ENCODE data around the gene ZNF740.

The ZNF740 gene

GRCh38 chr12:53227836-53228235 lies 47.3 kb downstream of the ZNF740 start:
- no peak for DNase-seq

GRCh38 chr12:53229454-53229853 lies 48.9 kb downstream of the ZNF740 start:
- no peak for DNase-seq

DNA sequence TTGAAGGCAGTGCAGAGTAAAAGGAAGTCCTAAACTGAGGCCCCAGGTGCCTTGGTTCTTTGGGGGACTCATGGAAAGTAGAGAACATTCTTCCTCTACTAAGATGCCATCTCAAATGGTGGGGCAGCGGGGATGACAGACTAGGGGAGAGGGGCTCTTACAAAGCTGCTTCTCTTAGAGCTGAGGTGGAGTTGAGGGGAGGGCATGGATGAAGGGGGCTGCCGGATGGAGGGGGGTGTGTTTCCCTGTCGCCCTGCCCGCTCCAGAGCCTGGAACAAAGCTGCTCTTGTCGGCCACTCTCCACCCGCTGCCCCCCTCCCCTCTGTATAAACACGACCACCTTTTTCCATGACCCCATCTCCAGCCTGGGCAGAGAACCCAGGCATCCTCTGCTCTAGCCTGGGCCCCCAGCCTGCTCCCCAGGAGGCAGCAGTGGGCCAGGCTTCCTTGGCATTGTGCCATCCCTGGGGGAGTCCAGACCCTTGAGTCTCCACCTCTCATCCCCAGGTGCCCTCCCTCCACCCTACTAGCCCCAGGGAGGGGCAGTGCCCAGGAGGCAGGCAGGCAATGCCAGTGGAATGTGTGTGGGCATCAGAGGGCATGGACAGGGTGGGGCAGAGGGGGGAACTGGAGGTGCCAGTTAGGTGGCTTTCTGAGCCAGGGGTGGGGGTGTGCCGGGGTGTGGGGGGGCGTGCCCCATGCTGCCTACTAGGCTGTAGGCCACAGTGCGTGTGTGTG lies 49.8 kb downstream of the ZNF740 start:
- DNase-seq: no peak

- DNase-seq: no peak
These were observed 51.1 kb downstream of the ZNF740 start for GRCh38 chr12:53231671-53231920.

DNA sequence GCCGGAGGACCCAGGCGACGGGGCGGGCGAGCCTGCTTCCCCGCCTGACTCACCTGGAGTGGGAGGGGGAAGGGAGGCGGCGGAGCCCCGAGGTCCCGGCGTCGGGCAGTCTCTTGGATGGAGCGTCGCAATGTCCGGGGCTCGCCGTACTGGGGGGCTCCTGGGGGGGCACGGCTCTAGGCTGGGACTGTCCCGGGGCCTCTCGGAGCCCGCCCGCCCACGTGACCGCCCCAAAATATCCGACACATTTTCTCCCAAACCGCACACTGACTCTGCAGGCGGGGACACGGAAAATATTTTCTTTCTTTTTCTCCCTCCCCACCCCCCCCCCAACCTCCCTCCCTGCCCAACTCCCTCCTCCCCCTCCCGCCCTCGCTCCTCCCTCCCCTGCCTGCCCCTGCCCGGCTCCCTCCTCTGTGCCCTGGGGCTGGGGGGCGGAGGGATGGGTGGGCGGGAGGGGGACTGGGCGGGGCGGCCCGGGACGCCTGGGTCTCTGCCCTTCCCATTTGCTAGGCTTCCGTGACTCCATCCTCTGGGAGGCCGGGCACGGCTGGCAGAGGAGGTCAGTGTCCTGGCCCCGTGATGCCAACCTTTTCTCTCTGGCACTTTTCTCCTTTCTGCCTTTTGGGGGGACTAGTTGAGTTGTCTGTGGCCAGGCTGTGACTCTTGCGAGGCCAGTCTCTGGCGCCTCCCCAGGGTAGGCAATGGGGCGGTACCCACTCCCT lies 51.6 kb downstream of the ZNF740 start, which contains the start of gene RARG:
RARG (minus strand) TSS at position 289 of the 725 bp plus-strand sequence. CDS start 4,664 bp downstream, outside the sequence.
- peak; percentile 51 for DNase-seq

GRCh38 chr12:53232646-53233461 lies 52.3 kb downstream of the ZNF740 start:
- DNase-seq: no peak

- no peak for DNase-seq
These were observed 53.2 kb downstream of the ZNF740 start for GRCh38 chr12:53233671-53234121.

DNA sequence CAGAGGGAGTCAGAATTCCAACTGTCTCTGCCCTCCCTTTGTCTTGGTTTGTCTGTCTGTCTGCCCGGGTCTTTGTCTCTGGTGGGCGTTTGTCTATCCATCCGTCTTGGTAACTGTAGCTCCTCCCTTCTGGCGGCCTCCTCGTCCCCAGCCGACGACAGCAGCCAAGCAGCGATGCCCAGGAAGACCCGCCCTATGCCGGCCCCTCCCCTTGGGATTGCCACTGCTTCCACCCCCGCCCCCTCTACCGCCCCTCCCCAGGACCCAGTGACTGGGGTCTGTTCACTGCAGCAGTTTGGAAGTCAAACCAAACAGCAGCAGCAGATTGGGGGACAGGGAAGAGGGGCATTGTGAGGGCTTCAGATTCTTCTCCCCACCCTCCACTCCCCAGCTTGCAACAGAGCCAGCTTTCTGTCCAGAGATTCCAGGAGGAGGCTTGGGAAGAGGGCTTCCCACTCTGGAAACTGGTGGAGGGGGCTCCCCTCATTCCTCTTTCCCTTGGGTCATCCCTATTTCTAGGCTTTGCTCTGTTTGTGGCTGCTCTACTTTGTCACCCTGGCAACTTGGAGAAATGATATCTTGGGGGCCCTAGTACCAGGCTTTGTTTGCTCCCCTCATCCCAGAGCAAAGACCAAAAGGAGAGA lies 53.9 kb downstream of the ZNF740 start:
- no peak for DNase-seq

GRCh38 chr12:53235164-53235563 lies 54.6 kb downstream of the ZNF740 start:
- DNase-seq: no peak

GRCh38 chr12:53235742-53236442 lies 55.4 kb downstream of the ZNF740 start:
- DNase-seq: no peak

GRCh38 chr12:53236443-53237111 lies 56.1 kb downstream of the ZNF740 start:
- no peak for DNase-seq

- no peak for DNase-seq
These were observed 59.2 kb downstream of the ZNF740 start for GRCh38 chr12:53239643-53240258.

- DNase-seq: no peak
These were observed 61.3 kb downstream of the ZNF740 start for GRCh38 chr12:53241623-53242412.

DNA sequence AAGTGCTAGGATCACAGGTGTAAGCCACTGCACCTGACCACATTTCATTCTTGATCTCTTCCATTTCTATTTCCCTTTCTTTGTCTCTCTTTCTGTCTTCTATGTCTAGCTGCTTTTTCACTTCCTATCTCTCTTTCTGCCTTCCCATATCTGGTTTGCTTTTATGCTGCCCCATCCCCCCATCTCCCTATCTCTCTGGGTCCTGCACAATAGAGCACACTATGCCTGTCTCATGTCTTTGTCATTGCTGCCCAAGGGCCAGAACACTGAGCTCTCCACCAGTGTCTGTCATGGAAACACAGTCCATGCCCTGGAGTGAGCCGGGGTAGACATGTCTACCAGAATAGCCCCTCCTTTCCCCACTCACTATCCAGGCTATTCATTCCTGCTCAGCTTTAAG lies 63.8 kb downstream of the ZNF740 start:
- DNase-seq: no peak

All from effector CD8-positive, alpha-beta T cell (primary cell).